NCI-H748 (cell line): ENCODE results near the gene DPPA4.
"Not testable (repeated sequence)": the region's sequence is repeated elsewhere in the genome, so short reads cannot be mapped to it uniquely, and the experiment has no call there.

Experiments used
- DNase-seq: peaks from one replicate; lab custom pipeline; 2025; ENCODE audit not compliant: unreplicated experiment; lab: John Stamatoyannopoulos, UW

Gene DPPA4

GRCh38 chr3:109337393-109337792, at the start of gene DPPA4:
TSS of gene DPPA4 (minus strand) at chr3:109337546. CDS start at chr3:109337517, 29 bp downstream.
- DNase-seq: no peak

- DNase-seq: no peak
Observed at GRCh38 chr3:109385442-109386318, 48.3 kb upstream of the DPPA4 start.

GRCh38 chr3:109384164-109384563, 46.8 kb upstream of the DPPA4 start:
- DNase-seq: no peak

- DNase-seq: peak; percentile 69
Observed at GRCh38 chr3:109382588-109382987, 45.2 kb upstream of the DPPA4 start.

GRCh38 chr3:109375975-109376374, 38.6 kb upstream of the DPPA4 start:
- DNase-seq: no peak

- DNase-seq: not testable (repeated sequence)
Observed at GRCh38 chr3:109374434-109374833, 37.1 kb upstream of the DPPA4 start.

GRCh38 chr3:109373933-109374332, 36.6 kb upstream of the DPPA4 start:
- DNase-seq: no peak

GRCh38 chr3:109372639-109373038, 35.3 kb upstream of the DPPA4 start:
- DNase-seq: no peak

GRCh38 chr3:109369510-109369909, 32.2 kb upstream of the DPPA4 start:
- peak; percentile 4 for DNase-seq

- DNase-seq: no peak
Observed at GRCh38 chr3:109364088-109364487, 26.7 kb upstream of the DPPA4 start.

GRCh38 chr3:109363634-109364033, 26.3 kb upstream of the DPPA4 start:
- DNase-seq: no peak

- no peak for DNase-seq
Observed at GRCh38 chr3:109362823-109363222, 25.5 kb upstream of the DPPA4 start.

GRCh38 chr3:109358809-109359208, 21.5 kb upstream of the DPPA4 start:
- DNase-seq: not testable (repeated sequence)

- DNase-seq: no peak
Observed at GRCh38 chr3:109356442-109357155, 19.3 kb upstream of the DPPA4 start.

- DNase-seq: peak; percentile 33
Observed at GRCh38 chr3:109355625-109356441, 18.5 kb upstream of the DPPA4 start.

- DNase-seq: no peak
Observed at GRCh38 chr3:109353057-109353456, 15.7 kb upstream of the DPPA4 start.

- no peak for DNase-seq
Observed at GRCh38 chr3:109351231-109351630, 13.9 kb upstream of the DPPA4 start.

GRCh38 chr3:109346770-109347295, 9.5 kb upstream of the DPPA4 start:
- DNase-seq: no peak

GRCh38 chr3:109346099-109346498, 8.8 kb upstream of the DPPA4 start:
- DNase-seq: no peak

GRCh38 chr3:109339714-109340648, 2.6 kb upstream of the DPPA4 start:
- no peak for DNase-seq
